ENCODE measurements around the gene MAST3. TPM values are rescaled to one million over a fixed set of nuclear protein-coding genes. Genes with fewer than 3 reads are reported as not detected.

Gene MAST3
- 2.2 TPM for total RNA-seq (ENCODE audit: insufficient read depth, low replicate concordance)

- DNase-seq (ENCODE audit: low spot score): peak; percentile 32
These were observed at the start of gene MAST3 for GRCh38 chr19:18097217-18097992. Gene MAST3 (plus strand): TSS chr19:18097778. CDS start chr19:18097793, 15 bp downstream.

- no peak for DNase-seq (ENCODE audit: low spot score)
These were observed 48.2 kb upstream of the MAST3 start for GRCh38 chr19:18049385-18049784.

- DNase-seq (ENCODE audit: low spot score): no peak
These were observed 45.7 kb upstream of the MAST3 start for GRCh38 chr19:18051887-18052286.

- DNase-seq (ENCODE audit: low spot score): no peak
These were observed 43.9 kb upstream of the MAST3 start for GRCh38 chr19:18053576-18054219.

- no peak for DNase-seq (ENCODE audit: low spot score)
These were observed 41.6 kb upstream of the MAST3 start for GRCh38 chr19:18055967-18056366.

GRCh38 chr19:18057557-18057956 is 40.0 kb upstream of the MAST3 start:
- DNase-seq (ENCODE audit: low spot score): no peak

- peak; percentile 84 for DNase-seq (ENCODE audit: low spot score)
These were observed 39.2 kb upstream of the MAST3 start for GRCh38 chr19:18058208-18059009.

GRCh38 chr19:18059297-18059696 is 38.3 kb upstream of the MAST3 start:
- no peak for DNase-seq (ENCODE audit: low spot score)

- no peak for DNase-seq (ENCODE audit: low spot score)
These were observed 37.7 kb upstream of the MAST3 start for GRCh38 chr19:18059902-18060301.

- no peak for DNase-seq (ENCODE audit: low spot score)
These were observed 37.1 kb upstream of the MAST3 start for GRCh38 chr19:18060472-18060871.

GRCh38 chr19:18062028-18062427 is 35.5 kb upstream of the MAST3 start:
- DNase-seq (ENCODE audit: low spot score): no peak

GRCh38 chr19:18063463-18063862 is 34.1 kb upstream of the MAST3 start:
- DNase-seq (ENCODE audit: low spot score): no peak

- no peak for DNase-seq (ENCODE audit: low spot score)
These were observed 32.4 kb upstream of the MAST3 start for GRCh38 chr19:18065173-18065495.

GRCh38 chr19:18068395-18068794 is 29.2 kb upstream of the MAST3 start:
- no peak for DNase-seq (ENCODE audit: low spot score)

GRCh38 chr19:18069383-18069782 is 28.2 kb upstream of the MAST3 start:
- no peak for DNase-seq (ENCODE audit: low spot score)

GRCh38 chr19:18070181-18070580 is 27.4 kb upstream of the MAST3 start:
- DNase-seq (ENCODE audit: low spot score): no peak

- no peak for DNase-seq (ENCODE audit: low spot score)
These were observed 25.2 kb upstream of the MAST3 start for GRCh38 chr19:18072335-18072734.

GRCh38 chr19:18073197-18073596 is 24.4 kb upstream of the MAST3 start:
- no peak for DNase-seq (ENCODE audit: low spot score)

GRCh38 chr19:18074192-18074591 is 23.4 kb upstream of the MAST3 start:
- no peak for DNase-seq (ENCODE audit: low spot score)

GRCh38 chr19:18083929-18084684 is 13.5 kb upstream of the MAST3 start:
- DNase-seq (ENCODE audit: low spot score): no peak

GRCh38 chr19:18085702-18086457 is 11.7 kb upstream of the MAST3 start:
- DNase-seq (ENCODE audit: low spot score): no peak
